GM13976 (cell line): Measurements from ENCODE around the gene SYNPO2.
"Not testable (repeated sequence)": the region's sequence is repeated elsewhere in the genome, so short reads cannot be mapped to it uniquely, and the experiment has no call there.

Source experiments
- DNase-seq: peaks from one replicate; pipeline ENCODE4 v3.0.0; 2012; ENCODE audit warnings: low spot score
- CTCF ChIP-seq: IDR thresholded peaks from 2 replicates; pipeline ENCODE4 v1.5.1; 2012; ENCODE audit warnings: borderline replicate concordance, mild to moderate bottlenecking; ENCODE audit not compliant: insufficient read depth; ENCODE audit errors: extremely low read depth, missing control alignments, control extremely low read depth
- in situ Hi-C: fragments of 300-500 bp; cut with MboI; formaldehyde crosslinking; loops from one replicate; pipeline ENCODE4 v1.12.0; 2022; ENCODE audit warnings: low sequenced_read_pairs, mixed read lengths, inconsistent platforms; ENCODE audit not compliant: unreplicated experiment

Gene SYNPO2

DNA sequence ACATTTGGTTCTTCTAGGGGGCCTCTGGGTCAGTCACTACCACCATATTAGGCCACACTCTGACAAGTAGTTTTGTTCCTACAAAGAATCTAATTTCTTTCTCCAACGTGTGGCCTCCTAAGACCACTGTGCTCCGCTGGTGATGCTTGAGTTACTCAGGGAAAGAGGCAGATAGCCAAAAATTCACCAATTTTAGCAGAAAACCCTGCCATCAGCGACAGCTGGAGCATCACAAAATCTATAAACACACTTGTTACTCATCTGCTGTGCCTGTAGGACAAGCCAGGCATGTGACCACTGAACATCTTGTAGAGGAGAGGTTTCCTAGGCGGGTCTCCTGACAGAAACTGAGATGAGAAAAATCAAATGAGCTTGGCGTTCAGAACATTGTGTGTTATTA lies 105.4 kb downstream of the SYNPO2 start:
- TF ChIP-seq CTCF = no peak
- no peak for DNase-seq

DNA sequence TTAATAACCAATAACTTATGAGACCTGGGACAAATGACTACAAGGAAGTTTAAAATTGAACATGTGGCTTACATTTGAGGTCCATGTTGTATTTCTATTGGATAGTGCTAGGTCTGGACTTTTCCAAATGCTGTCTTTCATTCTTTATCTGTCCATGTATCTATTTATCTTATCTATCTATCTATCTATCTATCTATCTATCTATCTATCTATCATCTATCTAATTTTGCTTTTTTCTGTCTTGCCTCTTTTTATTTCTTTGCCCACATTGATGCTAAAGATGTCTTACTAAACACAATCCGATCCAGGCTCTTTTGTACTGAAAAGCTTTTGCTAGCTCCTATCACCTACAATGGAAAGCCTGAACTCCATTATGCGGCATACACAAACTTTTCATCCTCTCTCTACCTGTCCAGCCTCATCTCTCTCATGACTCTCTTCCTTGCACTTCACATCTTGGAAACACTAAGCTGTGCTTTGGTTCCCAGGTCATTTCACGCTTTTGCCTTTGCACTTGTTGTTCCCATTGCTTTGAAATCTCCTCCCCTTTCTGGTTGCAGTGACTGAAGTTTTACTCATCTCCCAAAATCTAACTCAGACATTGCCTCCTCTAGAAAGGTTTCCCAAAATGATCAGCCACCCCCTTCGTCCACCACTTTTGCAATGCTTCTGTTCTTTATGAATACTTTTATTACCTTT lies 107.2 kb downstream of the SYNPO2 start:
- no peak for DNase-seq
- TF ChIP-seq CTCF = no peak
- in situ Hi-C loops = no loop called here

More for the DNA sequence above, 105.4 kb downstream of the SYNPO2 start:
- in situ Hi-C loops = no loop called here

- TF ChIP-seq CTCF = no peak
- in situ Hi-C loops = no loop called here
- DNase-seq = no peak
Observed at GRCh38 chr4:118997601-118998000, 108.9 kb downstream of the SYNPO2 start.

- no peak for TF ChIP-seq CTCF
- DNase-seq = no peak
- in situ Hi-C loops = no loop called here
Observed at GRCh38 chr4:118999919-119000318, 111.3 kb downstream of the SYNPO2 start.

GRCh38 chr4:119000400-119000799 lies 111.7 kb downstream of the SYNPO2 start:
- DNase-seq = no peak
- no peak for TF ChIP-seq CTCF
- in situ Hi-C loops = no loop called here

DNA sequence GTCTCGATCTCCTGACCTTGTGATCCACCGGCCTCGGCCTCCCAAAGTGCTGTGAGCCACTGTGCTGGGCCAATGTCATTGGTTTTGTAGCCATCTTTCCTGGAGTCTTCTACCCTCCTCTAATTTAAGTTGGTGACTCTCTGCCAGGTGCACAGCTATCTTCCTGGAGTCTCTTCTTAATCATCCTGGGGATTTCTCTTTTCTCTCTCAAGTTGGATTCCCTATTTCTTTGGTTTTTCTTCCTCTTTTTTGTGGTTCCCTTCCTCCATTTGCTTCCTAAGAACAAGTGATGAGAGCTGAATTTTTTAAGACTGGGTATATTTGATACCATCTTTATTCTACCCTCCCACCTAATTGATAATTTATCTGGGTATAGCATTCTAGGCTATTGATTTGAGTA lies 113.8 kb downstream of the SYNPO2 start:
- no peak for DNase-seq
- TF ChIP-seq CTCF = no peak

GRCh38 chr4:119003001-119003400 lies 114.3 kb downstream of the SYNPO2 start:
- in situ Hi-C loops, DNase-seq: not testable (repeated sequence)

More for the DNA sequence above, 113.8 kb downstream of the SYNPO2 start:
- in situ Hi-C loops = no loop called here
